ENCODE data around the gene PTGR1.

PTGR1 gene

GRCh38 chr9:111542497-111543254 lies 56.8 kb downstream of the PTGR1 start:
- no peak for DNase-seq

GRCh38 chr9:111533099-111533790 lies 66.2 kb downstream of the PTGR1 start:
- no peak for DNase-seq

GRCh38 chr9:111531716-111532115 lies 67.7 kb downstream of the PTGR1 start:
- no peak for DNase-seq

GRCh38 chr9:111529787-111530186 lies 69.7 kb downstream of the PTGR1 start:
- no peak for DNase-seq

GRCh38 chr9:111527347-111527746 lies 72.1 kb downstream of the PTGR1 start:
- no peak for DNase-seq

DNA sequence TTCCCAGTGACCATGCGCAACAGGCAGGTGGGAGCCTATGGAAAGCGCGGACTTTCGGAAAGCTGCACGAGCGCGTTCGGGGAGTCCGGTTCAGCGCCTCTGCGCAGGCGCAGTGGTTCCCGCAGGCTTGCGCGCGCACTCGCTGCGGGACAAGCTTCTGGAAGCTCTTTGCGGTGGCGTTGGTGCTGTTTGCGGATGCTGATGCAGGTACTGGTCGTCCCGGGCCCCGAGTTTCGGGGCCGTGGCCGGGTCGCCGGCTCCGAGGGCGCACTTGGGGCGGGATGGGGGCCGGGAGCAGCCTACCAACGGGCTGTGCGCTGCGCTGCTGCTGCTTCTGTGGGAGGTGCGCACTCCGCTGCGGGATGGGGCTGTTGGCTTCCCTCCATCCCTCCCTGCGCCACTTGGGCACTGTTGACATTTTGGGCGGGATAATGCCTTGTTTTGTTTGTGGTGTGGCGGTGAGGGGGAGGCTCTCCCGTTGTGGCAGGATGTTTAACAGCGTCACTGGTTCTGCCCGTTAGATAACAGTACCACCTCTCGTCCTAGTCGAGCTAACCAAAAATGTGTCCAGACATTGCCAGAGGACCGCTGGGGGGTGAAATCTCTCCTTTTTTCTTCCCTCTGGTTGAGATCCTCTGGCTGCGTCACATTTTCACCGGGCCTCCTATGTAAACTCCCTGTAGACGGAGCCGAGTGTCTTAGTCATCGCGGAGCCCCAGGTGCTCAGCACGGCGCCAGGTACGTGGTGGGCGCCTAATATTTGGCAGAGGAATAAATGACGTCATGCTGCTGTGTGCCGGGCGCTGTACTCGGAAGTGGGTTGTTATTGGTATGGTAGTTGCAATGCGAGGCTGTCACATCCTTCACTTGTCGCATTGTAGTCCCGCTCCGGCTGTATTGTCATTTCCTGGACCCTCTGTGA lies 74.1 kb downstream of the PTGR1 start, which contains the start of gene ZNF483:
TSS of gene ZNF483 (plus strand) at position 124 of the 922 bp plus-strand sequence. CDS start 2,217 bp downstream, outside the sequence.
- peak; percentile 23 to 90 (median 75) for DNase-seq

GRCh38 chr9:111524731-111525055 lies 74.8 kb downstream of the PTGR1 start:
- peak in 1 of 56 donors; percentile 42 for DNase-seq

- DNase-seq = peak in 1 of 56 donors; percentile 3
These were observed 83.4 kb downstream of the PTGR1 start for GRCh38 chr9:111516061-111516465.

DNA sequence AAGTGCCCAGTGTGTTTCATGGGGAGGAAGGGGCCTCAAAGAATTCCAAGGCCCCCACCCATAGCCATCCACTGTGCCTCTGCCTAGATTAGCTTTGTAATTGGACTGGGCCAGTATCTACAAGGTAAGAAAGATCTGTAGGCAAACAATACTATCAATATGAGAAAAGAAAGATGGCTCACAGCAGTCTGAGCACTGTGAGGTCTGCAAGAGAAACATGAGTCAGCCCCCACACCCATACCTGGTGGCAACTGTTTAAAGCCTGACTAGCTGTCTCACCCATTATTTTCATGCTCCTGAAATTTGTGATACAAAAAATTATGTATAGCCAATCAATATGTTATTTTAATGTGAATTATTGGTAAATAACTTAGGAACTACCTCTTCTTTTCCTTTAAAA lies 84.5 kb downstream of the PTGR1 start:
- no peak for DNase-seq

All from amygdala (tissue), 56 donors.